OCI-LY3 (cell line): ENCODE measurements around the gene KYNU.

Experiments used
- EZH2phosphoT487 ChIP-seq: fragments of 200-600 bp; shearing (Covaris generic); IDR thresholded peaks from 2 replicates; pipeline ENCODE4 v1.6.1; 2018; ENCODE audit warnings: antibody characterized with exemption, mixed run types, low read depth
- TF ChIP-seq, protein P1 (sequence below): fragments of 200-600, 300-600 bp; sonication (generic); IDR thresholded peaks from 2 replicates; pipeline ENCODE4 v1.5.1; 2014; ENCODE audit warnings: antibody characterized with exemption, low read length, low read depth

- TF ChIP-seq, protein P1, sequence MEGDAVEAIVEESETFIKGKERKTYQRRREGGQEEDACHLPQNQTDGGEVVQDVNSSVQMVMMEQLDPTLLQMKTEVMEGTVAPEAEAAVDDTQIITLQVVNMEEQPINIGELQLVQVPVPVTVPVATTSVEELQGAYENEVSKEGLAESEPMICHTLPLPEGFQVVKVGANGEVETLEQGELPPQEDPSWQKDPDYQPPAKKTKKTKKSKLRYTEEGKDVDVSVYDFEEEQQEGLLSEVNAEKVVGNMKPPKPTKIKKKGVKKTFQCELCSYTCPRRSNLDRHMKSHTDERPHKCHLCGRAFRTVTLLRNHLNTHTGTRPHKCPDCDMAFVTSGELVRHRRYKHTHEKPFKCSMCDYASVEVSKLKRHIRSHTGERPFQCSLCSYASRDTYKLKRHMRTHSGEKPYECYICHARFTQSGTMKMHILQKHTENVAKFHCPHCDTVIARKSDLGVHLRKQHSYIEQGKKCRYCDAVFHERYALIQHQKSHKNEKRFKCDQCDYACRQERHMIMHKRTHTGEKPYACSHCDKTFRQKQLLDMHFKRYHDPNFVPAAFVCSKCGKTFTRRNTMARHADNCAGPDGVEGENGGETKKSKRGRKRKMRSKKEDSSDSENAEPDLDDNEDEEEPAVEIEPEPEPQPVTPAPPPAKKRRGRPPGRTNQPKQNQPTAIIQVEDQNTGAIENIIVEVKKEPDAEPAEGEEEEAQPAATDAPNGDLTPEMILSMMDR, result no peak
- no peak for TF ChIP-seq EZH2phosphoT487
These were observed 58.2 kb downstream of the KYNU start for GRCh38 chr2:142935563-142936089.
